SK-N-SH (cell line): ENCODE measurements around the gene SLC2A4.

ENCODE experiments used
- CTCF ChIP-seq: fragments of 200-600 bp; sonication (generic); IDR thresholded peaks from 2 replicates; pipeline ENCODE4 v1.6.1; 2017; ENCODE audit warnings: antibody characterized with exemption, mild to moderate bottlenecking, moderate library complexity
- MAX ChIP-seq: IDR thresholded peaks from 2 replicates; pipeline ENCODE4 v1.4.0; 2012; ENCODE audit warnings: low read depth
- MXI1 ChIP-seq: IDR thresholded peaks from 2 replicates; pipeline ENCODE4 v1.6.1; 2012; ENCODE audit warnings: mild to moderate bottlenecking, low read depth, low read length, improper control_type of control experiment
- POLR2AphosphoS5 ChIP-seq: IDR thresholded peaks from 2 replicates; pipeline ENCODE4 v1.6.1; 2012; ENCODE audit warnings: low read depth, low read length
- RAD21 ChIP-seq: IDR thresholded peaks from 2 replicates; pipeline ENCODE4 v1.6.1; 2012; ENCODE audit warnings: mild to moderate bottlenecking, low read length

GRCh38 chr17:7256766-7257456 lies 24.6 kb upstream of the SLC2A4 start:
- TF ChIP-seq CTCF (no peak), RAD21 (no peak), MXI1 (no peak), MAX (no peak), POLR2AphosphoS5 (no peak)
